HCT116 (cell line): ENCODE data around the gene OR14A16. TPM values are rescaled to one million over a fixed set of nuclear protein-coding genes. Genes with fewer than 3 reads are reported as not detected.

Experiments
- total RNA-seq: library from RNA; stranded (reverse); gene quantifications from one replicate; pipeline ENCODE4 v1.2.1, GENCODE V29; 2021; ENCODE audit not compliant: unreplicated experiment

OR14A16 gene
- total RNA-seq, 1 experiment from 2014 or later = not detected

Other genes starting within 250 kb of the OR14A16 start
- gene OR2G2, start 235.8 kb downstream of the OR14A16 start, total RNA-seq = not detected
- not detected for gene OR2G3, start 218.5 kb downstream of the OR14A16 start, total RNA-seq
- not detected for gene OR13G1, start 144.4 kb downstream of the OR14A16 start, total RNA-seq
- gene OR6F1, start 107.5 kb downstream of the OR14A16 start, total RNA-seq = not detected
- gene OR14K1, start 85.5 kb downstream of the OR14A16 start, total RNA-seq = not detected
- not detected for gene OR14A2, start 76.0 kb downstream of the OR14A16 start, total RNA-seq
- not detected for gene OR1C1, start 63.6 kb downstream of the OR14A16 start, total RNA-seq
- not detected for gene OR11L1, start 17.8 kb upstream of the OR14A16 start, total RNA-seq
- not detected for gene TRIM58, start 33.1 kb upstream of the OR14A16 start, total RNA-seq
- gene OR2W3, start 71.5 kb upstream of the OR14A16 start, total RNA-seq = not detected
- gene OR2T8, start 96.1 kb upstream of the OR14A16 start, total RNA-seq = not detected
- gene OR2AJ1, start 100.8 kb upstream of the OR14A16 start, total RNA-seq = not detected
- gene OR2L8, start 124.7 kb upstream of the OR14A16 start, total RNA-seq = not detected
- not detected for gene OR2AK2, start 141.1 kb upstream of the OR14A16 start, total RNA-seq
- not detected for gene OR2L5, start 189.5 kb upstream of the OR14A16 start, total RNA-seq
- not detected for gene OR2L2, start 206.0 kb upstream of the OR14A16 start, total RNA-seq
- gene OR2L3, start 222.7 kb upstream of the OR14A16 start, total RNA-seq = not detected